Measurements from ENCODE around the gene UBE2S. TPM values are rescaled to one million over a fixed set of nuclear protein-coding genes. Genes with fewer than 3 reads are reported as not detected.

Gene UBE2S
- total and polyA plus RNA-seq, 10 of the 15 experiments (the other 5 are each of a cell fraction or from before 2014, with no cell fraction given) = 2.3 to 640 (median 127) TPM

DNA sequence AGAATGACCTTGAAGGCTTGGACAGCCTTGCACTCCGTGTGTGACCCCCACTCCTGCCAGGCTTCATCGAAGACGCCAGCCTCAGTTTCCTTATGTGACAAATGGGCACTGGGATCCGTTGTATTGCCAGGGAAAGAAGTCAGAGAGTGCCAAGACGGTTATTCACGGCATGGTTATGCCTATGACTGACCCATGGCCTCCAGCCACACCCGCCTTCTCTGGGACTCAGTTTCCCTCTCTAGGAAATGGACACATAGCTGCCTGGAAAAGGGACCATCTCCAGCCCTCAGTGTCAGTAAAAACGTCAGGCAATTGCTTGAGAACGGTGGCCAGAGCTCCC lies 915 bp upstream of the UBE2S start (continued):
- TF ChIP-seq, protein P1, sequence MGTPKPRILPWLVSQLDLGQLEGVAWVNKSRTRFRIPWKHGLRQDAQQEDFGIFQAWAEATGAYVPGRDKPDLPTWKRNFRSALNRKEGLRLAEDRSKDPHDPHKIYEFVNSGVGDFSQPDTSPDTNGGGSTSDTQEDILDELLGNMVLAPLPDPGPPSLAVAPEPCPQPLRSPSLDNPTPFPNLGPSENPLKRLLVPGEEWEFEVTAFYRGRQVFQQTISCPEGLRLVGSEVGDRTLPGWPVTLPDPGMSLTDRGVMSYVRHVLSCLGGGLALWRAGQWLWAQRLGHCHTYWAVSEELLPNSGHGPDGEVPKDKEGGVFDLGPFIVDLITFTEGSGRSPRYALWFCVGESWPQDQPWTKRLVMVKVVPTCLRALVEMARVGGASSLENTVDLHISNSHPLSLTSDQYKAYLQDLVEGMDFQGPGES (IDR thresholded peaks at IDR 0.05) = no peak
- 0 out of 2 replicates have a peak, but pooled peaks have one; percentile 4 for TF ChIP-seq GATAD2B (conservative IDR thresholded peaks at IDR 0.05; ENCODE audit: low read depth)
- TF ChIP-seq SREBF2 (IDR thresholded peaks at IDR 0.05; ENCODE audit: low read length) = no peak
- no peak for TF ChIP-seq NFYA (IDR thresholded peaks at IDR 0.05; ENCODE audit: borderline replicate concordance, low read depth, low read length)
- 0 out of 2 replicates have a peak, but pooled peaks have one; percentile 5 for TF ChIP-seq DPF2 (IDR thresholded peaks at IDR 0.05)
- TF ChIP-seq CHD2 (IDR thresholded peaks at IDR 0.05; ENCODE audit: borderline replicate concordance, low read depth, low read length) = no peak
- TF ChIP-seq, protein P2, sequence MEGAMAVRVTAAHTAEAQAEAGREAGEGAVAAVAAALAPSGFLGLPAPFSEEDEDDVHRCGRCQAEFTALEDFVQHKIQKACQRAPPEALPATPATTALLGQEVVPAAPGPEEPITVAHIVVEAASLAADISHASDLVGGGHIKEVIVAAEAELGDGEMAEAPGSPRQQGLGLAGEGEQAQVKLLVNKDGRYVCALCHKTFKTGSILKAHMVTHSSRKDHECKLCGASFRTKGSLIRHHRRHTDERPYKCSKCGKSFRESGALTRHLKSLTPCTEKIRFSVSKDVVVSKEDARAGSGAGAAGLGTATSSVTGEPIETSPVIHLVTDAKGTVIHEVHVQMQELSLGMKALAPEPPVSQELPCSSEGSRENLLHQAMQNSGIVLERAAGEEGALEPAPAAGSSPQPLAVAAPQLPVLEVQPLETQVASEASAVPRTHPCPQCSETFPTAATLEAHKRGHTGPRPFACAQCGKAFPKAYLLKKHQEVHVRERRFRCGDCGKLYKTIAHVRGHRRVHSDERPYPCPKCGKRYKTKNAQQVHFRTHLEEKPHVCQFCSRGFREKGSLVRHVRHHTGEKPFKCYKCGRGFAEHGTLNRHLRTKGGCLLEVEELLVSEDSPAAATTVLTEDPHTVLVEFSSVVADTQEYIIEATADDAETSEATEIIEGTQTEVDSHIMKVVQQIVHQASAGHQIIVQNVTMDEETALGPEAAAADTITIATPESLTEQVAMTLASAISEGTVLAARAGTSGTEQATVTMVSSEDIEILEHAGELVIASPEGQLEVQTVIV (IDR thresholded peaks at IDR 0.05; ENCODE audit: borderline replicate concordance, partially characterized antibody) = no peak
- 0 out of 2 replicates have a peak, but pooled peaks have one; percentile 3 for TF ChIP-seq CBX5 (IDR thresholded peaks at IDR 0.05; ENCODE audit: low read depth)
- no peak for TF ChIP-seq MEF2A (IDR thresholded peaks at IDR 0.05; ENCODE audit: insufficient read depth, low read depth, low read length)
- no peak for TF ChIP-seq EED (IDR thresholded peaks at IDR 0.05; ENCODE audit: low read depth)
- no peak for TF ChIP-seq CEBPB (IDR thresholded peaks at IDR 0.05; ENCODE audit: borderline replicate concordance in 1 of 2, low read depth in 2 of 2, low read length in 2 of 2)
- TF ChIP-seq NBN (IDR thresholded peaks at IDR 0.05) = no peak
- no peak for TF ChIP-seq EP300 (IDR thresholded peaks at IDR 0.05; ENCODE audit: borderline replicate concordance in 1 of 2, control insufficient read depth in 1 of 2, low read depth in 2 of 2, low read length in 2 of 2)
- TF ChIP-seq BCL11A (IDR thresholded peaks at IDR 0.05; ENCODE audit: low read depth, low read length) = no peak
- no peak for TF ChIP-seq BRCA1 (IDR thresholded peaks at IDR 0.05; ENCODE audit: low read depth, low read length)
- TF ChIP-seq, protein P3, sequence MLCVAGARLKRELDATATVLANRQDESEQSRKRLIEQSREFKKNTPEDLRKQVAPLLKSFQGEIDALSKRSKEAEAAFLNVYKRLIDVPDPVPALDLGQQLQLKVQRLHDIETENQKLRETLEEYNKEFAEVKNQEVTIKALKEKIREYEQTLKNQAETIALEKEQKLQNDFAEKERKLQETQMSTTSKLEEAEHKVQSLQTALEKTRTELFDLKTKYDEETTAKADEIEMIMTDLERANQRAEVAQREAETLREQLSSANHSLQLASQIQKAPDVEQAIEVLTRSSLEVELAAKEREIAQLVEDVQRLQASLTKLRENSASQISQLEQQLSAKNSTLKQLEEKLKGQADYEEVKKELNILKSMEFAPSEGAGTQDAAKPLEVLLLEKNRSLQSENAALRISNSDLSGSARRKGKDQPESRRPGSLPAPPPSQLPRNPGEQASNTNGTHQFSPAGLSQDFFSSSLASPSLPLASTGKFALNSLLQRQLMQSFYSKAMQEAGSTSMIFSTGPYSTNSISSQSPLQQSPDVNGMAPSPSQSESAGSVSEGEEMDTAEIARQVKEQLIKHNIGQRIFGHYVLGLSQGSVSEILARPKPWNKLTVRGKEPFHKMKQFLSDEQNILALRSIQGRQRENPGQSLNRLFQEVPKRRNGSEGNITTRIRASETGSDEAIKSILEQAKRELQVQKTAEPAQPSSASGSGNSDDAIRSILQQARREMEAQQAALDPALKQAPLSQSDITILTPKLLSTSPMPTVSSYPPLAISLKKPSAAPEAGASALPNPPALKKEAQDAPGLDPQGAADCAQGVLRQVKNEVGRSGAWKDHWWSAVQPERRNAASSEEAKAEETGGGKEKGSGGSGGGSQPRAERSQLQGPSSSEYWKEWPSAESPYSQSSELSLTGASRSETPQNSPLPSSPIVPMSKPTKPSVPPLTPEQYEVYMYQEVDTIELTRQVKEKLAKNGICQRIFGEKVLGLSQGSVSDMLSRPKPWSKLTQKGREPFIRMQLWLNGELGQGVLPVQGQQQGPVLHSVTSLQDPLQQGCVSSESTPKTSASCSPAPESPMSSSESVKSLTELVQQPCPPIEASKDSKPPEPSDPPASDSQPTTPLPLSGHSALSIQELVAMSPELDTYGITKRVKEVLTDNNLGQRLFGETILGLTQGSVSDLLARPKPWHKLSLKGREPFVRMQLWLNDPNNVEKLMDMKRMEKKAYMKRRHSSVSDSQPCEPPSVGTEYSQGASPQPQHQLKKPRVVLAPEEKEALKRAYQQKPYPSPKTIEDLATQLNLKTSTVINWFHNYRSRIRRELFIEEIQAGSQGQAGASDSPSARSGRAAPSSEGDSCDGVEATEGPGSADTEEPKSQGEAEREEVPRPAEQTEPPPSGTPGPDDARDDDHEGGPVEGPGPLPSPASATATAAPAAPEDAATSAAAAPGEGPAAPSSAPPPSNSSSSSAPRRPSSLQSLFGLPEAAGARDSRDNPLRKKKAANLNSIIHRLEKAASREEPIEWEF (IDR thresholded peaks at IDR 0.05; ENCODE audit: insufficient replicate concordance, low read depth, low read length) = no peak
- TF ChIP-seq IRF4 (IDR thresholded peaks at IDR 0.05; ENCODE audit: low read depth, low read length) = no peak
- TF ChIP-seq, protein P4, sequence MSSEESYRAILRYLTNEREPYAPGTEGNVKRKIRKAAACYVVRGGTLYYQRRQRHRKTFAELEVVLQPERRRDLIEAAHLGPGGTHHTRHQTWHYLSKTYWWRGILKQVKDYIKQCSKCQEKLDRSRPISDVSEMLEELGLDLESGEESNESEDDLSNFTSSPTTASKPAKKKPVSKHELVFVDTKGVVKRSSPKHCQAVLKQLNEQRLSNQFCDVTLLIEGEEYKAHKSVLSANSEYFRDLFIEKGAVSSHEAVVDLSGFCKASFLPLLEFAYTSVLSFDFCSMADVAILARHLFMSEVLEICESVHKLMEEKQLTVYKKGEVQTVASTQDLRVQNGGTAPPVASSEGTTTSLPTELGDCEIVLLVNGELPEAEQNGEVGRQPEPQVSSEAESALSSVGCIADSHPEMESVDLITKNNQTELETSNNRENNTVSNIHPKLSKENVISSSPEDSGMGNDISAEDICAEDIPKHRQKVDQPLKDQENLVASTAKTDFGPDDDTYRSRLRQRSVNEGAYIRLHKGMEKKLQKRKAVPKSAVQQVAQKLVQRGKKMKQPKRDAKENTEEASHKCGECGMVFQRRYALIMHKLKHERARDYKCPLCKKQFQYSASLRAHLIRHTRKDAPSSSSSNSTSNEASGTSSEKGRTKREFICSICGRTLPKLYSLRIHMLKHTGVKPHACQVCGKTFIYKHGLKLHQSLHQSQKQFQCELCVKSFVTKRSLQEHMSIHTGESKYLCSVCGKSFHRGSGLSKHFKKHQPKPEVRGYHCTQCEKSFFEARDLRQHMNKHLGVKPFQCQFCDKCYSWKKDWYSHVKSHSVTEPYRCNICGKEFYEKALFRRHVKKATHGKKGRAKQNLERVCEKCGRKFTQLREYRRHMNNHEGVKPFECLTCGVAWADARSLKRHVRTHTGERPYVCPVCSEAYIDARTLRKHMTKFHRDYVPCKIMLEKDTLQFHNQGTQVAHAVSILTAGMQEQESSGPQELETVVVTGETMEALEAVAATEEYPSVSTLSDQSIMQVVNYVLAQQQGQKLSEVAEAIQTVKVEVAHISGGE (CRISPR knock-in tag; IDR thresholded peaks at IDR 0.05) = no peak
